NCI-H146 treated with DMSO at 0.1 percent for 48 hours (cell line): Measurements from ENCODE around the gene YAP1.

Experiments used
- DNase-seq: peaks from one replicate; lab custom pipeline; 2025; ENCODE audit not compliant: unreplicated experiment; lab: John Stamatoyannopoulos, UW

Gene YAP1

DNA sequence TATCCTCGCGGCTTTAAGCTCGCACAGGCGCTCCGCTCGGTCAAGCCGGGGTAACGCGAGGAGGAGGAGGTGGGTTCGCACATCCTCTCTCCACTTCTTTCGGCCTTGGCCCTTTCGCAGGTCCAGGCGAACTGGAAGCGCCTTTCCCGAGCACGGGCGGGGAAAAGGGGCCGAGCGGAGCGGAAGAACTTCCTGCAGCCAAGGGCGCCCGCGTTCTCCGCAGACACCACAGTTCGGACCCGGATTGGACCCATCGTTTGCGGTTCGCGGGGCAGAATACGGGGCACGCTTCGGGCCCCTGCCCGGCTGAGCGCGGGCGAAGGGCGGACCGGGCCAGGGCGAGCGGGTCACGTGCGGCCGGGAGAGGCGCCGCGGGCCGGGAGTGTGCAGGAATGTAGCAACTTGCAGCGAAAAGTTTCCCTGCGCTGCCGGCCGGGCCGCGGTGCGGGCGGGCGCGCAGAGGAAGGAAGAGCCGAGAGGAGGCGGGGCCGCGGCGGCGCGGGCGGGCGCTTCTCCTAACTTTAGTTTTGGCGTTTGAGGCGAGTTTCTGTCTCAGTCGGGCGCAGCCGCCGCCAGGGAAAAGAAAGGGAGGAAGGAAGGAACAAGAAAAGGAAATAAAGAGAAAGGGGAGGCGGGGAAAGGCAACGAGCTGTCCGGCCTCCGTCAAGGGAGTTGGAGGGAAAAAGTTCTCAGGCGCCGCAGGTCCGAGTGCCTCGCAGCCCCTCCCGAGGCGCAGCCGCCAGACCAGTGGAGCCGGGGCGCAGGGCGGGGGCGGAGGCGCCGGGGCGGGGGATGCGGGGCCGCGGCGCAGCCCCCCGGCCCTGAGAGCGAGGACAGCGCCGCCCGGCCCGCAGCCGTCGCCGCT lies at the start of gene YAP1:
Gene YAP1, plus strand, starts transcription at position 552 of the 865 bp plus-strand sequence. CDS start 402 bp downstream, outside the sequence.
- no peak for DNase-seq

- no peak for DNase-seq
Observed at GRCh38 chr11:102061276-102061675, 49.0 kb upstream of the YAP1 start.

GRCh38 chr11:102062106-102062505 lies 48.1 kb upstream of the YAP1 start:
- no peak for DNase-seq

- no peak for DNase-seq
Observed at GRCh38 chr11:102064316-102064715, 45.9 kb upstream of the YAP1 start.

DNA sequence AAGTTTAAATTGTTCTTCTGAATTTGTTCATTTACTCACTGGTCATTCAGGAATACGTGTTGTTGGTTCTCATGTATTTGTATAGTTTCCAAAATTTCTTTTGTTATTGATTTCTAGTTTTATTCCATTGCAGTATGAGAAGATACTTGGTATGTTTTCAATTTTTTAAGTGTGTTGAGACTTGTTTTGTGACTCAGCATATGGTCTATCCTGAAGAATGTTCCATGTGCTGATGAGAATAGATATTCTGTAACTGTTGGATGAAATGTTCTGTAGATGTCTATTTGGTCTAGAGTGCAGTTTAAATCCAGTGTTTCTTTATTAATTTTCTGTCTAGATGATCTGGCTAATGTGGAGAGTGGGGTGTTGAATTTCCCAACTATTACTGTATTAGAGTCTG lies 39.5 kb upstream of the YAP1 start:
- DNase-seq, result no peak

- DNase-seq, result no peak
Observed at GRCh38 chr11:102071497-102072472, 38.5 kb upstream of the YAP1 start.

- no peak for DNase-seq
Observed at GRCh38 chr11:102073253-102073652, 37.0 kb upstream of the YAP1 start.

- DNase-seq, result no peak
Observed at GRCh38 chr11:102079625-102080024, 30.6 kb upstream of the YAP1 start.

GRCh38 chr11:102081313-102081712 lies 28.9 kb upstream of the YAP1 start:
- no peak for DNase-seq

DNA sequence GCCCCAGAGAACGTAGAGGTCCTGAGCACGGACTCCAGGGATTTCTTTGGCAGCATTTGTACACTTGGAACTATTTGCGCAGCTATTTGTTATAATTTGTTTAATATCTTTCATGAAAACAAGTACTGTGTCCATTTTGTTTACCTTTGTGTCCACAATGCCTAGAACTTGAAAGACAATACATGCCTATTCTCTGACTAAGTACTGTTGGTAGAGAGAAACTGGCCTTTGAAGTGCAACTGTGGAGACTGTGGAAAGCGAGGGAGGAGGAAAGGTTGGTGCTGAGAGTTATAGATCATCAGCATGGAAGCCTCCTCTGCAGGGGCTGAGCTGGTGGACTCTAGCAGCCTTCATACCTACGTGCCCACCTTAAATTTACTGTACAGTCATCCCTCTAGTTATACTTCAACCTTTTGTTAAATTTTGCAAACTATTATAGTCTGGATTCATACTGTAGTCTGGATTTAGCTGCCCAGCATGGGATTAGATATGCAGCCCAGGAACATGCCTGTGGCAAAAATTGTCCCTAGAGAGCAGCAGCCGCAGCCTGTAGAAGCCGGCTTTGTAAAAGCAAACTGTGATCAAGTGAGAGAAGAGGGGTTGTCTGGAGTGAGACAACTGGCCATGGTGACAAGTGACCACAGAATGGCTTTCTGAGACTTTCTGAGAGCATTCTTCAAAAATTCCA lies 24.2 kb upstream of the YAP1 start:
- no peak for DNase-seq

DNA sequence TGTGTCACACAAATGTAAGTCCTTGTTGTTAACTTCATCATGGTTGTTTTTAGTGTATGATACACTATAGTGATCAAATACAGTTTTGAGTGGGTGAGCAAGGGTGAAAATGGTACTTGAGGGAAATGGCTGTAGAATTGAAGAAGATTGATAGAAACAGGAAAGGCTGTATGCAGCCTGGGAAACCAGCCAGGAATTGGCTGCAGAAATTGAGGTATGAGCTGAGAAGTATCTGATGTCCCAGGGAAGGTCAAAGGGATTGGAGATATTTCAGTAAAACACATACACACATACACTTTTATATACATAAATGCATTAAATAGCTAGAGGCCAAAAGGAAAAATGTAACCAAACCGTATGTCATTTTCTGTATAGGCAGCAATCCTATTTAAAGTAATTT lies 13.1 kb upstream of the YAP1 start:
- DNase-seq, result no peak

DNA sequence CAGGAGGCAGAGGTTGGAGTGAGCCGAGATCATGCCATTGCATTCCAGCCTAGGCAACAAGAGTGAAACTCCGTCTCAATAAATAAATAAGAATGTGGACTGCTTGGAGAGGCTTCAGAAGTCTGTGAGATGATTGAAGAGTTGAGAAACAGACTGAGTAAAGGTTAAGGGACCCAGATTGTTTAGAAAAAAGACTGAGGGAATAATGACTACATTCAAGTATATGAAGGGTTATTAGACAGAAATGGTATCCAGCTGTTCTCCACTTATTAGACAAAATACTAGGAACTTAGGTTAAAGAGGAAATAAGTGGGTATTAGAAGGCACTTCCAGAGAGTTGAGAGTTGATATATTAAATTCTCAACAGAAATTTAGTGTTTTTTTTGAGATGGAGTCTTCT lies 10.5 kb upstream of the YAP1 start:
- no peak for DNase-seq

GRCh38 chr11:102108734-102109440 lies 1.4 kb upstream of the YAP1 start:
- no peak for DNase-seq

GRCh38 chr11:102110761-102111010 lies 439 bp downstream of the YAP1 start:
- no peak for DNase-seq

GRCh38 chr11:102111011-102111786 lies 952 bp downstream of the YAP1 start:
- no peak for DNase-seq

DNA sequence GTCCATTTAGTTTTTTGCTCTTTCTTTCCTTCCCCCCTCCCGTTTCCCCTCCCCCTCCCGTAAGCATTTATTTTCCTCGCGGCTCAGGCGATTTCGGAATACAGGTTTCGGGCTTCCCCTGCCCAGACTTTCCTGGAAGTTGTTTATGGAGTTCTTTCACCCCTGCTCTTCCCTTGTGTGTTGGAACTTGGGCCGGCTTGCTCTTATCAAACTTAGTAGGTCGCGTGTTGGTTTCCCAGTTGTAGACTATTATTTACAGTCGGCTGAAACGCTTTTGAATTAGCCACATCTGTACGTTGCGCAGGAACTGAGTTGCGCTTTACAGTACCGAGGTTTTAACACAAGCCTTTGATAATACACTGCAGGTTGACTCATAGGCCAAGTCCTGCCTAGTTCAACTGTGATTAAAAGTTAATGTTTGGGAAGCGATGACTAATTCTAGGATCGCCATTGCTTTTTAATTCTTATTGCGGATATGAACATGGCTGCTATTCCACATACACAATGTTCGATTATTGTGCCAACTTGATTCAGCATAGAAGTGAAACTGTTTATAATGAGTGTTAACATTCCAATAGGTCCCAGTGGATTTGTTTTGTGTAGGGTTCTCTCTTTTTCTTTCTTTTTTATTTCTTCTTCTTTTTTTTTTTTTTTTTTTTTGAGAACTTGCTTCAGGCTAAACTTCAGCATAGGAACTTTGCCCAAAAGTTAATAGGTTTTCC lies 1.7 kb downstream of the YAP1 start:
- no peak for DNase-seq

GRCh38 chr11:102112509-102112821 lies 2.2 kb downstream of the YAP1 start:
- no peak for DNase-seq

DNA sequence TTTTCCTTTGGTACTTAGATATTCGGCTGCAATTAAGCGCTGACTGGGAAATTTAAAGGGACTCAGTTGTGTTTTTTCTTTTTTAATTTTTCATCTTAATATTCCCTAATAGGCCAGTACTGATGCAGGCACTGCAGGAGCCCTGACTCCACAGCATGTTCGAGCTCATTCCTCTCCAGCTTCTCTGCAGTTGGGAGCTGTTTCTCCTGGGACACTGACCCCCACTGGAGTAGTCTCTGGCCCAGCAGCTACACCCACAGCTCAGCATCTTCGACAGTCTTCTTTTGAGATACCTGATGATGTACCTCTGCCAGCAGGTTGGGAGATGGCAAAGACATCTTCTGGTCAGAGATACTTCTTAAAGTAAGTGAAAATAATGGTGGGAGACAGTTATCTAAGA lies 3.8 kb downstream of the YAP1 start:
- no peak for DNase-seq

DNA sequence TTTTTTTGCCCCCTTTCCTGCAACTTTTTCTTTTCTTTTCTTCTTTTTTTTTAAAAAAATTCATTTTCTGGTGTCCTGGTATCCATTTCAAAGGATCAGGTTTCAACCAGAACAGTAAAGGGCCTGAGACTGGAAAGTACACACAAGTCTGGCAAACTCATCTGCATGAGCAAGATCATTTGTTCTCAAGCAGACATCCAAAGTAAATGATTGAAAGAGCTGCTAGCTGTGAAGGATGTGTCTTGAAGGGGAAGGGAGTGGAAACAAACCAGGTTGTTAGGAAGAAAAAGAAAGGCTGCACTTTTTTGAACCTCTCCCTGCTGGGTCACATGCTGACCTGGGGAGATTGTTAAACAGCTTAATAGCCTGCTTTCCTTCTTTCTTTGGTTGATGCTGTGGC lies 5.3 kb downstream of the YAP1 start:
- DNase-seq, result no peak
